Measurements from ENCODE around the gene BDP1.
"Not testable (repeated sequence)": the region's sequence is repeated elsewhere in the genome, so short reads cannot be mapped to it uniquely, and the experiment has no call there.

DNA sequence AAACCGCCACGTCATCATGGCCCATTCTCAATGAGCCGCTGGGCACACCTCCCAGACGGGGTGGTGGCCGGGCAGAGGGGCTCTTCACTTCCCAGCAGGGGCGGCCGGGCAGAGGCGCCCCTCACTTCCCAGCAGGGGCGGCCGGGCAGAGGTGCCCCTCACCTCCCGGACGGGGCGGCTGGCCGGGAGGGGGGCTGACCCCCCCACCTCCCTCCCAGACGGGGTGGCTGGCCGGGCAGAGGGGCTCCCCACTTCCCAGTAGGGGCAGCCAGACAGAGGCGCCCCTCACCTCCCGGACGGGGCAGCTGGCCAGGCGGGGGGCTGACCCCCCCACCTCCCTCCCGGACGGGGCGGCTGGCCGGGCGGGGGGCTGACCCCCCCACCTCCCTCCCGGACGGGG lies 96.1 kb downstream of the BDP1 start:
- TF ChIP-seq POLR2A (IDR thresholded peaks at IDR 0.05), result not testable (repeated sequence)
- TF ChIP-seq, protein P1, sequence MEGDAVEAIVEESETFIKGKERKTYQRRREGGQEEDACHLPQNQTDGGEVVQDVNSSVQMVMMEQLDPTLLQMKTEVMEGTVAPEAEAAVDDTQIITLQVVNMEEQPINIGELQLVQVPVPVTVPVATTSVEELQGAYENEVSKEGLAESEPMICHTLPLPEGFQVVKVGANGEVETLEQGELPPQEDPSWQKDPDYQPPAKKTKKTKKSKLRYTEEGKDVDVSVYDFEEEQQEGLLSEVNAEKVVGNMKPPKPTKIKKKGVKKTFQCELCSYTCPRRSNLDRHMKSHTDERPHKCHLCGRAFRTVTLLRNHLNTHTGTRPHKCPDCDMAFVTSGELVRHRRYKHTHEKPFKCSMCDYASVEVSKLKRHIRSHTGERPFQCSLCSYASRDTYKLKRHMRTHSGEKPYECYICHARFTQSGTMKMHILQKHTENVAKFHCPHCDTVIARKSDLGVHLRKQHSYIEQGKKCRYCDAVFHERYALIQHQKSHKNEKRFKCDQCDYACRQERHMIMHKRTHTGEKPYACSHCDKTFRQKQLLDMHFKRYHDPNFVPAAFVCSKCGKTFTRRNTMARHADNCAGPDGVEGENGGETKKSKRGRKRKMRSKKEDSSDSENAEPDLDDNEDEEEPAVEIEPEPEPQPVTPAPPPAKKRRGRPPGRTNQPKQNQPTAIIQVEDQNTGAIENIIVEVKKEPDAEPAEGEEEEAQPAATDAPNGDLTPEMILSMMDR (IDR thresholded peaks at IDR 0.05), result not testable (repeated sequence)

Measured in adrenal gland (tissue), 5 donors.